ENCODE data around the gene PSMA6. TPM values are rescaled to one million over a fixed set of nuclear protein-coding genes. Genes with fewer than 3 reads are reported as not detected.
"Not testable (repeated sequence)": the region's sequence is repeated elsewhere in the genome, so short reads cannot be mapped to it uniquely, and the experiment has no call there.

The PSMA6 gene
- total RNA-seq, 1 experiment from 2014 or later = 210 TPM

- no peak for TF ChIP-seq NFE2L1 (CRISPR knock-in tag; IDR thresholded peaks at IDR 0.05)
- TF ChIP-seq ZBTB21 (CRISPR knock-in tag; IDR thresholded peaks at IDR 0.05; ENCODE audit: borderline replicate concordance) = no peak
- TF ChIP-seq TEAD1 (CRISPR knock-in tag; IDR thresholded peaks at IDR 0.05) = no peak
- no peak for TF ChIP-seq FOXK1 (CRISPR knock-in tag; IDR thresholded peaks at IDR 0.05)
- no peak for TF ChIP-seq SMAD3 (CRISPR knock-in tag; IDR thresholded peaks at IDR 0.05; ENCODE audit: borderline replicate concordance)
- no peak for TF ChIP-seq CREB1 (CRISPR knock-in tag; IDR thresholded peaks at IDR 0.05)
- TF ChIP-seq CREM (CRISPR knock-in tag; IDR thresholded peaks at IDR 0.05) = no peak
Observed at GRCh38 chr14:35299708-35300107, 7.5 kb downstream of the PSMA6 start (continued).

GRCh38 chr14:35300228-35300627, 8.0 kb downstream of the PSMA6 start:
- H3K27me3 Mint-ChIP-seq (ENCODE audit: low read depth) = no peaks in the 10 kb centered on the region
- H3K9me3 Mint-ChIP-seq = no peaks in the 10 kb centered on the region
- TF ChIP-seq NR2C2 (CRISPR knock-in tag; IDR thresholded peaks at IDR 0.05) (no peak), ARID4B (CRISPR knock-in tag; IDR thresholded peaks at IDR 0.05; ENCODE audit: borderline replicate concordance) (no peak), SOX15 (CRISPR knock-in tag; IDR thresholded peaks at IDR 0.05) (no peak), NFYB (CRISPR knock-in tag; conservative IDR thresholded peaks at IDR 0.05; ENCODE audit: low read depth) (no peak), ZNF219 (CRISPR knock-in tag; IDR thresholded peaks at IDR 0.05; ENCODE audit: borderline replicate concordance) (no peak), ZNF232 (CRISPR knock-in tag; IDR thresholded peaks at IDR 0.05) (no peak), IRF2 (CRISPR knock-in tag; IDR thresholded peaks at IDR 0.05; ENCODE audit: borderline replicate concordance, low read depth) (no peak), ZNF281 (CRISPR knock-in tag; IDR thresholded peaks at IDR 0.05) (no peak), OVOL2 (CRISPR knock-in tag; IDR thresholded peaks at IDR 0.05; ENCODE audit: borderline replicate concordance) (no peak), ZBTB21 (CRISPR knock-in tag; IDR thresholded peaks at IDR 0.05; ENCODE audit: borderline replicate concordance) (no peak), MLX (CRISPR knock-in tag; IDR thresholded peaks at IDR 0.05) (no peak), GABPB1 (CRISPR knock-in tag; IDR thresholded peaks at IDR 0.05) (no peak), ZNF416 (CRISPR knock-in tag; IDR thresholded peaks at IDR 0.05) (no peak), PREB (CRISPR knock-in tag; IDR thresholded peaks at IDR 0.05; ENCODE audit: borderline replicate concordance) (no peak), HMGA2 (CRISPR knock-in tag; IDR thresholded peaks at IDR 0.05) (no peak), NR3C1 (CRISPR knock-in tag; conservative IDR thresholded peaks at IDR 0.05; ENCODE audit: low read depth) (no peak), E2F1 (CRISPR knock-in tag; IDR thresholded peaks at IDR 0.05) (no peak), ELF4 (CRISPR knock-in tag; IDR thresholded peaks at IDR 0.05; ENCODE audit: low read depth) (no peak), RELA (CRISPR knock-in tag; IDR thresholded peaks at IDR 0.05; ENCODE audit: borderline replicate concordance) (no peak)
- no peak for ATAC-seq
- H3K36me3 Mint-ChIP-seq = peaks cover 4% of the 10 kb centered on the region; the same call in 1 of the 2 replicates
- peak overlapping the region; percentile 41; the same call in 1 of the 2 replicates for H3K27ac Mint-ChIP-seq
- no peak overlapping the region for H3K4me3 Mint-ChIP-seq
- ChIA-PET POLR2A (interaction anchor here (1.5 kb wide), 1 partner anchor 8 kb away, joined by 6 read pairs; the partner anchor contains the start of gene PSMA6), CTCF (interaction anchor here (0.5 kb wide), 1 partner anchor 50 kb away, joined by 3 read pairs; no protein-coding TSS in a partner anchor)
- peaks cover 10% of the 10 kb centered on the region for H3K4me1 Mint-ChIP-seq
- no peak for DNase-seq (ENCODE audit: low spot score)

- H3K9me3 Mint-ChIP-seq; H3K36me3 Mint-ChIP-seq; H3K4me3 Mint-ChIP-seq; CTCF ChIA-PET; ATAC-seq; H3K4me1 Mint-ChIP-seq; DNase-seq (ENCODE audit: low spot score); H3K27me3 Mint-ChIP-seq (ENCODE audit: low read depth): not testable (repeated sequence)
- POLR2A ChIA-PET = interaction anchor here (0.7 to 1.5 kb wide), 2 partner anchors 9 to 21 kb away, joined by 3 to 6 read pairs; partner anchors contain the start of gene PSMA6
- peak overlapping the region; percentile 35; the same call in 1 of the 2 replicates for H3K27ac Mint-ChIP-seq
Observed at GRCh38 chr14:35301334-35301733, 9.2 kb downstream of the PSMA6 start.
